NCI-H226 (cell line): ENCODE measurements around the gene PPDPF.
A peak's percentile ranks its signal among the peaks of the same experiment; 100 is the strongest.

Experiments
- DNase-seq: peaks from one replicate; pipeline ENCODE4 v3.0.0-alpha.2; 2015

PPDPF gene

DNA sequence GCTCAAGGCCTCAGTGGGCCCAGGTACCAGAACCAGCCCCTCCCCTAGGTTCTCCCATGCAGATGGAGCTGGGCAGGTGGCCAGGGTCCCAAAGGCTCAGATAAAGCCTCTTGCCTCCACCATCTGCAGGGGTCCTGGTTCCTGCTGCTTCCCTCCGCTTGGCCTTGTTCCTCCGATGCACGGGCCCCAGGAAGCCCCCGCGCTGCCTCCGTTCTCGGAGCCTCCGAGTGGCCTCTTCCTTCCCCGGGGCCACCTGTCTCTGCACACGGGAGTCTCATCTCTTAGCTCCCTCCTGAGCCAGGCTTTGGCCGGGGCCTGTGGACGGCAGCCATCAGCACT lies 18.5 kb downstream of the PPDPF start:
- no peak for DNase-seq

DNA sequence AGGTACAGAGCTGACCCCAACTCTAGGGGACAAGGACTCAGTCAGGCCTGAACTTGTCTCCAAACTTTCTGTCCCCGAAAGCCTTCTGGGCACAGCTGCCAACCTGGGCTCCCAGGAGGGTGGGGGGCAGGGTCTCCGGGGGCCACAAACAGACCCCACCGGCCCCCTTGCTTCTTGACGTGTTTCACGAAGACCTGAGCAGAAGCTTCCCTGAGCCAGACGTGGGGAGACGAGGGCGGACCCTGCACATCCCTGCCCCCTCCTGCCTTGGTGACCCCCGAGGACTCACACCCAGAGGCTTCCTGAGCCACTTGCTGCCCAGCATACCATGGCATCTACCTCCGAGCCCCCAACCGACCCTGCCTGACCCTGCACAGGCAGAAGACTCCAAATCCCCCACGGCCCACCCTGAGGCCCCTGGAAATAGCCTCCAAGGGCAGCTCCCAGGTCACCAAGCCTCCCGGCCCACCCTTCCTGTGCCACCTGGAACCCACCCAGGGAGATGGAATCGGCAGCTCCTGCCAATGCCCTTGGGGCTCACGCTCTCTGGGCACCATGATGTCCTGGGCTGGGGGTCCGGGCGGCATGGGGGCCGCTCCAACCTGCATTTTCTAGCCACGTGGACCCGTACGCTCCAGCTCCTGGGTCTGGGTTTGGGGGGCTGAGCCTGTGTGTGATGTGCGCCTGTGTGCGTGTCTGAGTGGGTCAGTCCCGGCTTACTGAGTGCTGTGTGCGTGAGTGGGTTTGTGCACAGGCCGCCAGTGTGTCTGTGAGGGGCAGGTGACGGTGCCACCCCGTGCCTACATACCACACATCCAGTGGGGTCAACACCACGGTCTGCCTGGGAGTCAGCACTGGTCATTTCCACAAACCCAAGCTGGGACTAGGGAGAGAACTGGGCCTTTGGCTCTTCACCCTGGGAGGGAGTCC lies 19.1 kb downstream of the PPDPF start:
- no peak for DNase-seq

DNA sequence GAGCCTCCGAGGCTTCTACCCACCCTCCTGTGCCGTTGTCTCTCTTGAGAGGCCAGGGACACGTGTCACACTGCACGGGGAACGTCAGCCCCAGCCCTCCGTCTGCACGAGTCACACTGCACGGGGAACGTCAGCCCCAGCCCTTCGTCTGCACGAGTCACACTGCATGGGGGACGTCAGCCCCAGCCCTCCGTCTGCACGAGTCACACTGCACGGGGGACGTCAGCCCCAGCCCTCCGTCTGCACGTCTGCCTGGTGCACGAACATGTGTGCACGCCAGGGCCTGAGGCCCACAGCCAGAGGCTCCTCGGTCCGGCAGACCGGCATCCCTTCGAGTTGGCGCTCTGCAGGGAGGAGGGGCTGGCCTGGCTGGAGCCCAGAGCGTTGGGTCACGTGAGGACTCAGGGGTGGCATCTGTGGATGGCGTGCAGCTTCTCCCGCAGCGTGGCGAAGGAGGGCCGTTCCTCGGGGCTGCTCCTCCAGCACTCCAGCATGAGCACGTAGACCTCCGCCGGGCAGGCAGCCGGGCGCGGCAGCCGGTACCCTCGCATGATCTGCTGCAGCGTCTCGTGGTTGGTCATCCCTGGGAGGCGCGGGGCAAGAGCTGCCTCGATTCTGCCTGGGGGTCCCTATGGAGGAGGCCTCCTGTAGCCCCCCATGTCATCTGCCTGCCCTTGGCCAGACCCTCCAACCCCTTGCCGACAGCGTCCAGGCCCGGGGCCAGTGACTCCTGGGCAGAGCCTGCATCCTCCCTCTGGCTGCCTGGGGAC lies 20.0 kb downstream of the PPDPF start:
- no peak for DNase-seq

DNA sequence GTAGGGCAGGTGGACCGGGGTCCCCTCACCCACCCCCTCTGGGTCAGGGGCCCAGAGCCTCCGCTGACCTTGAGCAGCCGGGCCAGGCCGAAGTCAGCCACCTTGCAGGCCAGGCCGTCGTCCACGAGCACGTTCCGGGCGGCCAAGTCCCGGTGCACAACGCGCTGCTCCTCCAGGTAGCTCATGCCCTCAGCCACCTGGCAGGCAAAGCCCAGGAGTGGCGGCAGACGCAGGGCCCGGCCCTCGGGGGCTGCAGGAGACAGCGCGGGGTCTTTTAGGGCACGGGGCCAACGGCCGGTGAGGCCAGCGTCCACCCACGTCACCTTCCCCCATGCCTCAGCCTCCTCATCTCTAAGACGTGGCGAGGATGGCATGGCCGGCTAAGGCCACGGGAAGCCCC lies 20.8 kb downstream of the PPDPF start:
- DNase-seq: no peak

DNA sequence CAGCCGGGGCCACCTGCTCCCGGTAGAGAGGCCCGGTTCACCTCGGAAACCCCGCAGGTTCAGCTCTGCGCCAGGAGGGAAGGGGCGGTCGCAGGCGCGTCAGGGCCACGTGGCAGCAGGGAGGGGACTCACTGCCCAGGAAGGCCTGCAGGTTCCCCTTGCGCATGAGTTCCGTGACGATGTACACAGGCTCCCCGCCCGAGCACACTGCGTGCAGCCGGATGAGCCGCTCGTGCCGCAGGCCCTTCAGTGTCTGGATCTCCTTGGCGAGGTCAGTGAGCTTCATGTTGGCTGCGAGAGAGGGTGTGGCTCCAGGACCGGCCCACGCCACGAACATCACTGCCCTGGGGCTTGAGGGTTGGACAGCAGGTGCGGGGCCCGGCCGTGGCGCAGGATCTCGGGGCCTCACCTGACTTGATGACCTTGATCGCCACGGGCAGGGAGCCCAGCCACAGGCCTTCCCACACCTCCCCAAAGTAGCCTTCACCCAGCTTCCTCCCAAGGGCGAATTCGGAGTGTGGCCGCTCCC lies 21.5 kb downstream of the PPDPF start:
- DNase-seq: no peak

DNA sequence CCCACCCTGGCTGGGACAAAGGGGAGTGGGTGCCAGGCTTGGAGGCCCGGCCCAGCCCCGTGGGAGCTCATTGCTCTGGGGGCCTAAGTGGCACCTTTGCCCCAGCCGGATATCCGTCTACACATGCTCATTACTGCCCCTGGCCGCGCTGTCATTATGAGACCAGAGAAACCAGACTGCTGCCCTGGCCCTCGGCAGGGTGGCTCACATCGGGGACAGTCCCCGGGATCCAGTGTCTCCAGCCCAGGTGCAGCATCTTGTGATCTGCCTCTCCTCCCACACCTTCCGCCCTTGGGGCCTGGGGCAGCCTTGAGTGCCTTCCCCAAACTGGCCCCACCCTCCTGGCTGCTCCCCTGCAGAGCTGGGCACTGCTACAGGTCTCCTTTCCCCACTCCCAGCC lies 22.1 kb downstream of the PPDPF start:
- no peak for DNase-seq

DNA sequence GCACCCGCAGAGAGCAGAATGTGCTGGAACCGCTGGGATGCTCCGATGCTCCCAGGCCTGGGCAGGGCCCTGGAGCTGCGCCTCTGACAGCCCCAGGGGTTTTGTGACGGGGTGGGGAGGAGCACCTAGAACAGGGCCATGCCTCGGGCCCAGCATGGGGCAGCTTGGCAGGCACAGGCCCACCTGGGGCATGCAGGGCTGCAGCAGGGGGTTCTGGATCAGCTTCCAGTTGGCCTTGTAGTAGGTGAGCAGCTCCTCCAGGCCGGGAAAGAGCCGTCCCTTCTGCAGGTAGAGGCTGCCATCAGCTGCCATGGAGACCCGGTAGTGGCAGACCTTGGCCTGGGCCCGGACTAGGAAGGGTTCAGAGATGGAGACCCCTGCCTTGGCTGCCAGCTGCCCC lies 22.6 kb downstream of the PPDPF start:
- no peak for DNase-seq

DNA sequence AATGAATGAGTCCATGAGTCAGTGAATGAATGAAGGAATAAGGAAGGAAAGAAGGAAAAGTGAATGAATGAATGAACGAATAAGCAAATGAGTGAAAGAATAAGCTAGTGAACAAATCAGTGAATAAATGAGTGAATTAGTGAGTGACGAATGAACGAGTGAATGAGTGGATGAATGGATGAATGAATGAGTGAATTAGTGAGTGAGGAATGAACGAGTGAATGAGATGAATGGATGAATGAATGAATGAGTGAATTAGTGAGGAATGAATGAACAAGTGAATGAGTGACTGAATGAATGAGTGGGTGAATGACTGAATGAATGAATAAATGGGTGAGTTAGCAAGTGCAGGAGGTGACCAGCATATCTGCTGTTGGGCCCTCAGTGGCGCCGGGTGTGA lies 23.2 kb downstream of the PPDPF start:
- DNase-seq: no peak

DNA sequence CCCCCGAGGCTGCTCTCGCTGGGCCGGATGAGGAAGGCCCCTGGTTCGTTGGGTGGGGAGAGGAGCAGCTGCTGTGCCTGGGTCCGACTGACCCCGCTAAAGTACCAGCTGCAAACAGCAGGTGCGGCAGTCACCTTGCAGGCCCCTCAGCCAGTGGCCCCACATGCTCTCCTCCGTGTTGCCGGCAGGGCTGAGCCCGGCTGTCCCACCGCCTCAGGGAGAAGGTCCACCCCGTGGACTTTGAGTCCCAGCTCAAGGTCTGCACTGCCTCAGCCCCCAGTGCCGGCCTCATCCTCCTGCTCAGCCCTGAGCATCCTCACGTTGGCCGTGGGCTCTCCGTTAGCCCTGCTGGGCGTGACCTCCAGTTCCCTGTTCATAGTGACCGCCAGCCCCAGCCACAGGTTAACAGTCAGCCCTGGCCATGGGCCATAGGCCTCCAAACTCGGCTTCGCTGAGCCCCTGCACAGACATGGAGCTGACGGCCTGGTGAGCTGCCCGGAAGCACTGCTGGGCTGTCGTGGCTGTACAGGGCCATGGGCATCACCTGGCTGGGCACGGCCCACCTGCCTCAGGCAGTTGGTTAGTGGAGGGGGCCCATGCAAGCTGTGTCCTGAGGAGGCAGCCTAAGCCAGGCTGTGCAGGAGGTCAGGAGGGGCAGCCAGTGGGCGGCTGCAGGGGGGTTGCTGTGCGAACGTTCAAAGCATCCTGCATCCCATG lies 23.8 kb downstream of the PPDPF start:
- no peak for DNase-seq

DNA sequence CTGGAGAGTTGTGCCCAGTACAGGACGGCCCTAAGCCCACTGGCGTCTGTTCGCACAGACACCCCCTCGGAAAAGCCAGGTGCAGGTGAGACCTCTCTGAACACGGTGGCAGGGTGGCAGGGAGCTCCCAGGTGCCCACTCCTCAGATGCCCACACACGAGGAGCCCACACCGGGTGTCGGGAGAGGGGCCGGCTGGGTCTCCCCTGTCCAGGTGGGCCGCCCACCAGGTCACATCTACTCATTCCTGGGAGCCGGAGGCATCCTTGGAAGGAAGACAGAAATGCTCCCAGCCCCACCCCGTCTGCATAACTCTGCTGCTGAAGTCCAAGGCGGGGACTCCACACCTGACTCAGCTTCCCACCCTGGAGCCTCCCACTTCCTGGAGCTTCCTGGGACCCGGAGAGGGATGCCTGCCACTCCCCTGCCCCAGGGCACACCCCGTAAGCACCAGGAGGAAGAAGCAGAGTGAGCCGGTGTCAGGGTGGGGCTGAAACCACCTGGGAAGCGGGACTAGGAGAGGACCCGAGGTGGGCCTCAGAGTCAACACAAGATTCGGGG lies 24.5 kb downstream of the PPDPF start:
- DNase-seq: peak; percentile 91

DNA sequence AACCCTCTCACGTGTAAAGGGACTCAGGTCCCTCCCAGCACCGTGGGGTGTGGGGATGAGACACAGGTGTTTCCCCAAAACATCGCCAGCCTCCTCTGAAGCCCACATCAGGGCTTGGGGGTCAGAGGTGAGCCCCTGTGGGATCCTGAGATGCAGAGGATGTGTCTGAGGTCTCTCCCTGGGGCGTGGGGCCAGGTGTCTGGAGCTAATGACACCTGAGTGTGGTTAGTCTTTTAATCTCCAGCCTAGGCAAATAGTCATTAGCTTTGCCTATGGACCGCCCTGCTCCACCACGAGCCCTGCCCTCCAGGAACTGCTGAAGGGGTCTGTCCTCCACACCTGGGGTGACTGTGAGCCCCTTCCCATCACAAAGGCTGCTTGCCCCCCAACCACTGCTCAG lies 25.2 kb downstream of the PPDPF start:
- no peak for DNase-seq

DNA sequence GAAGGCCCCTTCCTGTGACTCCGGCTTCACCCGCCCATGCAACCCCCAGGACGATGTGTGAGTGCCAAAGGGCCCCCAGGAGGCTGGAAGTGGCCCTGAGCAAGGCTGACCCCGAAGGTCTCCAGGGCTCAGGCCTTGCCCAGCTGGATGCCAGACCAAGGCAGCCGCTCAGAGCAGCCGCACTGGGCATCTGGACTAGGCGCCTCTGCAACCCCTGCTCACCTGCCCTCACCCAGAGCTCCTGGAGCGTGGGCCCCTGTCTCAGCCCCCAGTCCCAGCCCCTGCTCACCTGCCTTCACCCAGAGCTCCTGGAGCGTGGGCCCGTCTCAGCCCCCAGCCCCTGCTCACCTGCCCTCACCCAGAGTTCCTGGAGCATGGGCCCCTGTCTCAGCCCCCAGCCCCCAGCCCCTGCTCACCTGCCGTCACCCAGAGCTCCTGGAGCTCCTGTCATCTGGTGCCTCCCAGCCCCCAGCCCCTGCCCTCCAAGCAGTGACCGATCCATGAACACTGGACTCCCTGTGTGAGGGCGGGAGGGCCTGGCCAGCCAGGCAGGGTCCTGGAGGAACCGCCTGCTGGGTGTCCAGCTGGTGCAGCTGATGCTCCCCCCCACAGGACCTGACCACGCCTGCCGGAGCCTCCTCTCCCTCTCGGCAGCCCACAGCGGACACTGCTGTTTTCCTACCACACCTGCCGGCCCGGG lies 25.8 kb downstream of the PPDPF start:
- no peak for DNase-seq

DNA sequence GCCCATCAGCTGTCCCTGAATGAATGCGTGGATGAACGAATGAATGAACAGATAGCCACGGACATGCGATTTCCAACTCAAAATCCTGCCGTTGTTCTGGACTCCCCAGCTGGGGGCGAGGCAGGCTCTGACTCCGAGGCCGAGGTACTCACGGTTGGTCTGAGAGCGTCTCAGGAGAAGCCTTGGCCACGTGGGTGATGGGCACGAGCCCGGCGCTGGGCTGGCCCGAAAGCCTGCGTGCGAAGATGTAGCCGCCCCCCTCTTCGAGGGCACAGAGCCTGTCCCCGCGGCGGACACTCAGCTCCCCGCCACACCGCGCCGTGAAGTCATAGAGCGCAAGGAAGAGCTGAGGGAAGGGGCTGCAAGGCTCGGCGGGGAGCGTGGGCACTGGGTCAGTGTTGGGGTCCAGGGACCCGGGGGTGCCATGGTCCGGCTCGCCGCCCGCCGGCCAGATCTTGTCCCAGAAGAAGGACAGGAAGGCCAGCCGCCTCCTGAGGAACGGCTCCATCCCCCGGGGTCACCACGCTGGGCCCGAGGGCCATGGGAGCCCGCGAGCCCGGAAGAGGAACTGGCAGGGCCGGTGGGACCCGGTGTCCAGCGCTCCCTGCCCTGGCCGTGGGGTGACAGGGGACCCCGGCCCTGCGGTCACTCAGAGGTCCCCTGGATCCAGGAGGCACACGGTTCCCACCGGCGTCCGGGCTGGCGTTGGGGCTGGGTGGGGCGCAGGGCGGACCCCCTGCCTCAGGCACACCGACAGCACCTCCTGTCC lies 26.6 kb downstream of the PPDPF start:
- no peak for DNase-seq

DNA sequence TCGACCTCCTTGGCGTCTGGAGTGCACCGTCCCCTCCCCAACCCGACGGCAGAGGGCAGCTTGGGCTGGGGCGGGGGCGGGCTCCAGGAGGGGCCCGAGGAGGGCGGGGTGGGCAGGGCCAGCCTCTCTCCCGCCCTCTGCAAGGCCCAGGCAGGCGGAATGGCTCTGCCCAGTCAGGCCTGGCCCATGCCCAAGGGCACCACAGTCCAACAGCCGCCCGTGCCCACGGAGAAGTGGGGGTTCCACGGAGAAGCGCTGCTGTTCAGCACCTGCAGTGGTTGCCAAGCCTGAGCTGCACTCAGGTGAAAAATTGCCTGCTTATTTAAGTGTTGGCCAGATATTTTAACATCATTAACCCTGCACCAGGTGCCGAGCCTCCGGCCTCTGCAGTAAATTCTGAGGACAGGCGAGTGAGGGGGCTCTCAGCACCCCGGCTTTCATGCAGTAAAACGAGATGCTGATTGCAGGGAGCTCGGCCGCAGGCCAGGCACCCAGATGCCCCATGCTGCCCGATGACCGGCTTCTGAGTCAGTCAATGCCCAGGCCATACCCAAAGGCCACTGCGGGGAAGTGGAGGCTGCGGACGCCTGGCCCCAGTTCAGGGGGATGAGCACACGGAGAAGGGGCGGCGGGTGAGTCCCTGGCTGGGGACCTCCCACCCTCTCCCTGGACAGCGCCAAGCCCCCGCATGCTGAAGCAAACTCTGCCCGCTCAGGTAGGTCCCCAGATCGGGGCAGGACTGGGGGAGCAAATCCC lies 27.3 kb downstream of the PPDPF start, which contains the start of gene SRMS:
Gene SRMS, minus strand, starts transcription at position 25 of the 756 bp plus-strand sequence. CDS start 286 bp downstream, outside the sequence.
- DNase-seq: no peak

DNA sequence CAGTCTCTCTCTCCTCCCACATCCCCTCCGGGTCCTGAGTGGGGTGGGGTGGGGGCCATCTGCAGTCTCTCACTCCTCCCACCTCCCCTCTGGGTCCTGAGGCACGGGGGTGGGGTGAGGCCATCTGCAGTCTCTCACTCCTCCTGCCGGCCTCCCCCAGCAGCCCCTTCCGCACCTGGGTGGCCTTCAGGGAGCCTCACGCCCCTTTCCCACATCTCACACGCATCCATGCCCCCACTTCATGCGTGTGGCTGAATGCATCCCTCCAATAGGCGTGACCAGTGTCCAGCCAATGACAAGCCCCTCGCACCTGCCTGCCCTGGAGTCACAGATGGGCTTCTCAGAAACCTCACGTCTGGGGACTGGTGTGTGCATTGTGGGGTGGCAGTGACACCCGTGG lies 28.0 kb downstream of the PPDPF start:
- no peak for DNase-seq

DNA sequence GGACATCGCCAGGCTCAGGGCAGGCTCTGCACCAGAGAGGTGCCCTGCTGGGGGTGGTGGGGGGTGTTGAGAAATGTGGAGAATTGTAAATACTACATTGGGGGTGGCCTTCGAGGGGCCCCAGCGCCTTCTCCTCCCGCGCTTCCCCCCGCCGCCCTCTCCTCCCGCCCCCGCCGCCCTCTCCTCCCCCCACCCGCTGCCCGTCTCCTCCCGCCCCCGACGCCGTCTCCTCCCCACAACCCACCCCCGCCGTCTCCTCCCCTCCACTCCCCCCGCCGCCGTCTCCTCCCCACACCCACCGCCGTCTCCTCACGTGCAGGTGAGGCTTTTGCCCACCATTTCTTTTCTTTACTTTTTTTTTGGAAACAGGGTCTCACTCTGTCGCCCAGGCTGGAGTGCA lies 28.5 kb downstream of the PPDPF start:
- no peak for DNase-seq

DNA sequence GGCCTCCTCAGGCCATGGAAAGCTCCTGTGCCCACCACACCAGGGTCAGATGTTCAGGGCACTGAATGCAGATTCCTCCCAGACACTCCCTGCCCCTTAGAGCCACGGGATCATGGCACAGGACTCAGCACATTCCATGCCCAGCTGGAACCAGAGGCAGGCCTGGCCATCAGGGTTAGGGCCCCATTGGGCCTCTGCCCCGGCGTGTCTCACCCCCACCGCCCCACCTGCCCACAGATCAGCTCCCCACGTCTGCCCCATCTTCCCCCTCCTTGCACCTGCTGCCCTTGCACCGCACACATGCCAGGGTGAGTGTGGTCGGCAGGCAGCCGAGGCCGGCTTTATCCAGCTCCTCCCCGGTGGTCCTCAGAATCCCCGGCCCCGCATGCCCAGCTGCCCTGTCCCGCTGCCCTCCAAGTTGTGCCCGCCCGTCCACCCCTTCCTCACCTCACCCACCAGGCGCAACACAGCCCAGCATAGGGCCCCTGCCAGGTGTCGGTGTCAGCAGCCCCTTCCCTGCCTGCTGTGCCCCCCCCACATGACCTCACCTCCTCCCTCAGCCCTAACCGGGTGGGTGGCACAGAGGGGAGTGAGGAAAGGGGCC lies 29.2 kb downstream of the PPDPF start:
- DNase-seq: no peak

DNA sequence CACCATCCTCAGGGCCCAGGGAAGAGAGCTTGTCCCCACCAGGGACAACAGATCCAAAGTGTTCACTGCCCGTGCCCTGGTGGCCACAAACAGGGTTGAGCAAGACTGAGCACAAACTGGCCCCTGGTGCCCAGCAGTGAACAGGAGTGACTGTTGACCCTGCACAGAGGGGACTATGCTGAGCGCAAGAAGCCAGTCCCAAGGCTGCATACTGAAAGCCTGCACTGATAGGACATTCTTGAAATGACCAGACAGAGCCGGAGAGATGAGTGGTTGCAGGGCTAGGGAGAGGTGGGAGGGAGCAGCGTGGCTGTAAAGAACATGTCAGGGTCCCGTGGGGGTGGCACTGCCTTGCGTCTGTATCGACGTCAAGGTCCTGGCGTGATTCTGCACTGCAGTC lies 30.5 kb downstream of the PPDPF start:
- no peak for DNase-seq

DNA sequence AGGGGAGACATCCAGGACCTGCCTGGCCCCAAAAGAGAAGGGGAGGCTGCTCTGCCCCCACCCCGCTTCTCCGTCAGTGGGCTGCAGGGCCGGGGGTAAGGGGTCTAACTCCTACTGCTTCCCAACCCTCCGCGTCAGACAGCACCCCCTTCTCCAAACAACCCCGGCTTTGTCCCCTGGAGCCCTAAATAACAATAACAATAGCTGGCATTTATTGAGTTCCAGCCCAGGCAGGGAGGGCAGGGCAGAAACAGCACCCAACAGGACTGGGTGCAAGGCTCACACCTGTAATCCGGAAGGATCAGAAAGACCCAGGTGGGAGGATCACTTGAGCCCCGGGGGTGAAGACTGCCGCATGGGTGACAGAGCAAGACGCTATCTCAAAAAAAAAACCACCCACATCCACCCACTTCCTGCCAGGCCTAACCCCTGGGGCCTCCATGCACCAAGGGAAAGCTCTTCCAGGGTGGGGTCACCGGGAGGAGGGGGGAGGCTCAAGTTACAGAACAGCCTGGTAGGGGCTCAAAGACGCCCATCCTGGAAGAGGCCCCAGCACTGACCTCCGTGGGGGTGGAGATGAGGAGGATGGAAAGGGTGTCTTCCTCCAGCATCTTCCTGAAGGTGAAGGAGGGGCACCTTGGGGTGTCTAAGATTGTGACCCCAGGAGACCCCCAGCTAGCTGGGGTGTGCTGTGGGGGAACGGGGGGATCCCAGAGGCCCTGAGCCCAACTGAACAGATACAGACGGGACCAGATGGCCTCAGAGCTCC lies 32.1 kb downstream of the PPDPF start:
- no peak for DNase-seq
